K562 (cell line): ENCODE results near the gene ZNF865. TPM values are rescaled to one million over a fixed set of nuclear protein-coding genes. Genes with fewer than 3 reads are reported as not detected.
A peak's percentile ranks its signal among the peaks of the same experiment; 100 is the strongest.

Experiments
- ATAC-seq: fragments of 200-7000 bp; cut with Tn5 transposase; 3 replicates; pipeline ENCODE4 v1.9.1; 2020; ENCODE audit warnings: moderate library complexity
- BruUV-seq: library from RNA; stranded (reverse); fragments of 400-500 nt; replicated peaks from 2 replicates; lab custom pipeline; 2021; lab: Mats Ljungman, UMichigan
- CTCF ChIA-PET: fragments of 300-600 bp; formaldehyde crosslinking; extraction: SDS; loops from one replicate; lab custom pipeline; 2021; ENCODE audit warnings: low intra/inter-chr PET ratio; lab: Yijun Ruan, JAX
- POLR2A ChIA-PET: fragments of 300-600, 350-650 bp; sonication (Branson Sonifier 250); formaldehyde crosslinking; extraction: SDS; loops from one replicate; lab custom pipeline; 2021; ENCODE audit warnings: antibody characterized with exemption, inconsistent platforms; lab: Yijun Ruan, JAX
- DNase-seq, 4 experiments: peaks; one replicate each; pipeline versions ENCODE4 v3.0.0 to v3.0.0-alpha.2; 2011 to 2018; ENCODE audit warnings: low spot score in 3 of 4, mixed read lengths in 3 of 4; ENCODE audit errors: extremely low read depth in 1 of 4
- FAIRE-seq: peaks from 2 replicates; lab custom pipeline; 2011; peaks lifted over from hg19 to GRCh38; lab: Jason Lieb, UNC
- H2AFZ ChIP-seq: 2 replicates; pipeline ENCODE4 v1.6.0; 2011; ENCODE audit warnings: low read depth, low read length, control low read depth, inconsistent platforms
- H3K27ac ChIP-seq: fragments of 200-600 bp; 3 replicates; pipeline ENCODE4 v1.8.0; 2011; ENCODE audit warnings: low read depth, mild to moderate bottlenecking, control low read depth, inconsistent platforms, low read length, moderate library complexity, mixed read lengths; ENCODE audit errors: extremely low read depth
- H3K27me3 ChIP-seq, 2 experiments: fragments of 300-600 bp in 1 of 2; 2 replicates in 1 of 2; 3 replicates in 1 of 2; pipeline versions ENCODE4 v1.6.0 to v1.8.0; 2011; ENCODE audit warnings: inconsistent platforms in 2 of 2, low read length in 2 of 2, mild to moderate bottlenecking in 1 of 2, mixed read lengths in 1 of 2, moderate library complexity in 1 of 2; ENCODE audit not compliant: control insufficient read depth in 2 of 2, insufficient read depth in 2 of 2
- H3K36me3 ChIP-seq: fragments of 300-600 bp; 3 replicates; pipeline ENCODE4 v1.8.0; 2011; ENCODE audit warnings: mild to moderate bottlenecking, low read length, inconsistent platforms; ENCODE audit not compliant: control insufficient read depth, insufficient read depth
- H3K4me1 ChIP-seq, 2 experiments: fragments of 200-600 bp in 1 of 2; replicated peaks in 1 of 2; 2 replicates in 1 of 2; 3 replicates in 1 of 2; pipeline versions ENCODE4 v1.5.1 to v1.8.0; 2011; ENCODE audit warnings: inconsistent platforms in 2 of 2, low read length in 2 of 2, mild to moderate bottlenecking in 1 of 2, mixed read lengths in 1 of 2, moderate library complexity in 1 of 2; ENCODE audit not compliant: control insufficient read depth in 2 of 2, insufficient read depth in 2 of 2
- H3K4me2 ChIP-seq: 2 replicates; pipeline ENCODE4 v1.6.1; 2011; ENCODE audit warnings: low read length, control low read depth, inconsistent platforms, mixed read lengths; ENCODE audit not compliant: insufficient read depth
- H3K4me3 ChIP-seq: fragments of 200-600 bp; sonication (generic), shearing (Covaris generic); 2 replicates; pipeline ENCODE4 v1.5.1; 2016; ENCODE audit warnings: control low read depth, inconsistent platforms
- H3K79me2 ChIP-seq: fragments of 200-600 bp; 3 replicates; pipeline ENCODE4 v1.8.0; 2011; ENCODE audit warnings: low read length, inconsistent platforms; ENCODE audit not compliant: control insufficient read depth, insufficient read depth
- H3K9ac ChIP-seq, 2 experiments: 2 replicates each; pipeline versions ENCODE4 v1.6.0 to v1.6.1; 2011; ENCODE audit warnings: low read depth in 2 of 2, low read length in 2 of 2, control low read depth in 1 of 2, inconsistent platforms in 1 of 2, mild to moderate bottlenecking in 1 of 2, mixed read lengths in 1 of 2; ENCODE audit not compliant: insufficient read depth in 1 of 2
- H3K9me1 ChIP-seq: one replicate; pipeline ENCODE4 v1.6.0; 2011; ENCODE audit warnings: inconsistent platforms, mild to moderate bottlenecking, low read length, moderate library complexity; ENCODE audit not compliant: control insufficient read depth, insufficient read depth
- H3K9me3 ChIP-seq: replicated peaks from 2 replicates; pipeline ENCODE4 v1.5.1; 2011; ENCODE audit warnings: low read depth, low read length, inconsistent platforms; ENCODE audit not compliant: control insufficient read depth, insufficient read depth
- H4K20me1 ChIP-seq: replicated peaks from 2 replicates; pipeline ENCODE4 v1.6.1; 2011; ENCODE audit warnings: low read length, inconsistent platforms, mixed read lengths; ENCODE audit not compliant: control insufficient read depth, insufficient read depth
- CBFA2T2 ChIP-seq: fragments of 450-650 bp; conservative IDR thresholded peaks from 2 replicates; pipeline ENCODE4 v1.6.1; 2017; ENCODE audit warnings: mild to moderate bottlenecking
- CXXC5 ChIP-seq: fragments of 250-450 bp; sonication (Bioruptor Pico); IDR thresholded peaks from 2 replicates; pipeline ENCODE4 v1.8.0; 2022; ENCODE audit warnings: inconsistent platforms, mild to moderate bottlenecking, moderate library complexity
- HDAC6 ChIP-seq: IDR thresholded peaks from 2 replicates; pipeline ENCODE4 v1.6.1; 2012; ENCODE audit warnings: low read depth, mild to moderate bottlenecking, control low read depth, inconsistent platforms, low read length, moderate library complexity
- KAT7 ChIP-seq: sonication (generic); formaldehyde crosslinking; IDR thresholded peaks from 2 replicates; pipeline ENCODE4 v1.8.0; 2022; ENCODE audit warnings: missing genetic modification reagents, mild to moderate bottlenecking, borderline replicate concordance
- KLF1 ChIP-seq: fragments of 450-650 bp; IDR thresholded peaks from 2 replicates; pipeline ENCODE4 v1.6.1; 2016; ENCODE audit warnings: missing genetic modification characterization, missing compliant biosample characterization
- MTA1 ChIP-seq: fragments of 450-650 bp; IDR thresholded peaks from 2 replicates; pipeline ENCODE4 v1.6.1; 2017; ENCODE audit warnings: borderline replicate concordance
- NR0B1 ChIP-seq: fragments of 450-650 bp; IDR thresholded peaks from one replicate; pipeline ENCODE4 v1.6.1; 2018; ENCODE audit warnings: mild to moderate bottlenecking, moderate library complexity; ENCODE audit not compliant: partially characterized antibody
- OTX1 ChIP-seq: fragments of 450-650 bp; formaldehyde crosslinking; IDR thresholded peaks from 2 replicates; pipeline ENCODE4 v1.4.0; 2022; ENCODE audit warnings: mild to moderate bottlenecking
- SFPQ ChIP-seq: fragments of 200-400 bp; formaldehyde crosslinking; IDR thresholded peaks from 2 replicates; pipeline ENCODE4 v1.6.1; 2017; ENCODE audit warnings: mild to moderate bottlenecking, low read depth, low read length, moderate library complexity
- SPI1 ChIP-seq: IDR thresholded peaks from 2 replicates; pipeline ENCODE4 v1.6.1; 2011; ENCODE audit warnings: low read depth, low read length, control low read depth, borderline replicate concordance
- TEAD1 ChIP-seq, 2 experiments: fragments of 450-650 bp in 1 of 2; sonication (generic) in 1 of 2; formaldehyde crosslinking; IDR thresholded peaks; 2 replicates each; pipeline versions ENCODE4 v1.4.0 to v1.8.0; 2020 to 2022; ENCODE audit warnings: mild to moderate bottlenecking in 2 of 2, missing genetic modification reagents in 1 of 2
- XRCC5 ChIP-seq: fragments of 200-400 bp; formaldehyde crosslinking; IDR thresholded peaks from 2 replicates; pipeline ENCODE4 v1.6.1; 2017; ENCODE audit warnings: low read depth, mild to moderate bottlenecking, low read length
- ZKSCAN3 ChIP-seq: fragments of 250-450 bp; sonication (Bioruptor Pico); IDR thresholded peaks from 2 replicates; pipeline ENCODE4 v1.4.0; 2020
- ZNF143 ChIP-seq: sonication (generic); formaldehyde crosslinking; IDR thresholded peaks from 2 replicates; pipeline ENCODE4 v1.9.0; 2022; ENCODE audit warnings: mild to moderate bottlenecking, missing genetic modification reagents
- WGBS: fragments of 100-300 bp; shearing (Covaris generic); methylation state at CpG from one replicate; pipeline ENCODE4 v1.1.6; 2016; ENCODE audit warnings: low coverage, mixed read lengths; ENCODE audit not compliant: insufficient coverage; ENCODE audit errors: missing lambda C conversion rate; 5-methylcytosine and 5-hydroxymethylcytosine counted together
- in situ Hi-C: fragments of 300-500 bp; cut with MboI; formaldehyde crosslinking; loops from 4 replicates; pipeline ENCODE4 v1.15.0; 2018; ENCODE audit warnings: inconsistent platforms, mixed read lengths
- intact Hi-C: fragments of 100-400 bp; cut with micrococcal nuclease; formaldehyde crosslinking; loops from 2 replicates; pipeline ENCODE4 v1.14.2; 2022
- polyA plus RNA-seq, 8 experiments: library from polyadenylated mRNA; depleted of rRNA in 4 of 8; stranded (reverse) in 5 of 8; unstranded in 3 of 8; fragments of >200 nt; fragmentation: Nextera tagmentation in 2 of 8; fragmentation: Illumina TruSeq in 1 of 8; extraction: Ambion mirVana in 2 of 8; extraction: Trizol in 1 of 8; gene quantifications; 2 replicates each; pipeline versions ENCODE4 v1.2.1 to v1.2.3, GENCODE V29; 2011 to 2014; ENCODE audit warnings: inconsistent platforms in 1 of 8, missing spikeins in 1 of 8
- total RNA-seq, 7 experiments: library from RNA; depleted of rRNA in 6 of 7; stranded (reverse); fragments of >200 nt in 6 of 7; fragmentation: Illumina TruSeq in 2 of 7; extraction: Trizol in 2 of 7; gene quantifications; 2 replicates each; pipeline versions ENCODE4 v1.2.1 to v1.2.3, GENCODE V29; 2011 to 2021; ENCODE audit warnings: low replicate concordance in 1 of 7

The ZNF865 gene
- total and polyA plus RNA-seq, 9 of the 15 experiments (the other 6 are each of a cell fraction or from before 2014, with no cell fraction given): 0.40 to 18.8 (median 1.6) TPM; not detected in 2

GRCh38 chr19:55635856-55636440 is 30.5 kb downstream of the ZNF865 start:
- no TSS peak for BruUV-seq
- Histone ChIP-seq H3K4me1 (peaks cover 26 to 43% of the 10 kb centered on the region in 2 experiments), H3K79me2 (peaks cover 49% of the 10 kb centered on the region), H3K36me3 (peaks cover 11% of the 10 kb centered on the region; the same call in 2 of the 3 replicates), H4K20me1 (no peaks in the 10 kb centered on the region), H3K4me3 (peak overlapping the region; percentile 88), H3K27me3 (no peaks in the 10 kb centered on the region), H3K9me1 (no peaks in the 10 kb centered on the region), H3K27ac (peak overlapping the region; percentile 92), H3K9ac (peak overlapping the region; percentile 98), H2AFZ (no peak overlapping the region), H3K4me2 (peak overlapping the region; percentile 98), H3K9me3 (0 out of 2 replicates have a peak, but pooled peaks cover 2% of the 10 kb centered on the region)
- POLR2A ChIA-PET: interaction anchor here (0.5 to 1.8 kb wide), 6 partner anchors 10 to 56 kb away, joined by 3 to 18 read pairs (median 3); partner anchors contain the start of gene ZNF784
- intact Hi-C loops (loop anchor here (10.0 kb wide), 1 partner anchor 491 kb away; the partner anchor contains the start of gene TNNT1), in situ Hi-C loops (loop anchor here (5.0 to 25.0 kb wide), 4 partner anchors 176 to 761 kb away; partner anchors contain the start of genes FCAR, TNNT1 and ZSCAN5A)
- DNase-seq (no peak), FAIRE-seq (no peak), ATAC-seq (no peak)
- 9% methylated on average over 7 of the region's 7 CpGs for WGBS
- CTCF ChIA-PET: interaction anchor here (1.0 kb wide), 1 partner anchor 12 kb away, joined by 4 read pairs; the partner anchor contains the start of gene CCDC106
- 0 out of 2 replicates have a peak, but pooled peaks have one; percentile 69 for TF ChIP-seq KAT7 (CRISPR knock-in tag)
- no peak for TF ChIP-seq CBFA2T2
- no peak for TF ChIP-seq XRCC5
- TF ChIP-seq TEAD1 (CRISPR knock-in tag; IDR thresholded peaks at IDR 0.05): peak in 1 of 2 experiments; percentile 13; a peak in 1 of 4 replicates
- TF ChIP-seq HDAC6: no peak
- no peak for TF ChIP-seq CXXC5 (CRISPR knock-in tag)
- TF ChIP-seq ZNF143 (CRISPR knock-in tag): peak; percentile 25; the same call in 1 of the 2 replicates
- no peak for TF ChIP-seq MTA1
- no peak for TF ChIP-seq NR0B1
- TF ChIP-seq OTX1: peak; percentile 67; the same call in 1 of the 2 replicates
- TF ChIP-seq ZKSCAN3 (CRISPR knock-in tag): no peak
- no peak for TF ChIP-seq KLF1 (tag)
- TF ChIP-seq SPI1: 0 out of 2 replicates have a peak, but pooled peaks have one; percentile 8
- no peak for TF ChIP-seq SFPQ
